BLaER1 (cell line): ENCODE measurements around the gene DDX52.
A peak's percentile ranks its signal among the peaks of the same experiment; 100 is the strongest.
"Not testable (repeated sequence)": the region's sequence is repeated elsewhere in the genome, so short reads cannot be mapped to it uniquely, and the experiment has no call there.

Experiments
- H3K27ac ChIP-seq: shearing (Covaris generic); formaldehyde crosslinking; 2 replicates; pipeline ENCODE4 v1.8.1; 2022
- H3K27me3 ChIP-seq: shearing (Covaris generic); formaldehyde crosslinking; 2 replicates; pipeline ENCODE4 v1.8.1; 2022
- H3K36me3 ChIP-seq: shearing (Covaris generic); formaldehyde crosslinking; 2 replicates; pipeline ENCODE4 v1.8.1; 2022
- H3K4me1 ChIP-seq: shearing (Covaris generic); formaldehyde crosslinking; 2 replicates; pipeline ENCODE4 v1.8.1; 2022
- H3K4me2 ChIP-seq: shearing (Covaris generic); formaldehyde crosslinking; 2 replicates; pipeline ENCODE4 v1.8.1; 2022
- H3K4me3 ChIP-seq: shearing (Covaris generic); formaldehyde crosslinking; 2 replicates; pipeline ENCODE4 v1.8.1; 2022
- H3K9ac ChIP-seq: shearing (Covaris generic); formaldehyde crosslinking; 2 replicates; pipeline ENCODE4 v1.8.1; 2022
- H3K9me3 ChIP-seq: shearing (Covaris generic); formaldehyde crosslinking; 2 replicates; pipeline ENCODE4 v1.8.1; 2022
- H4K20me1 ChIP-seq: shearing (Covaris generic); formaldehyde crosslinking; 2 replicates; pipeline ENCODE4 v1.8.1; 2022
- Cebpa-rat ChIP-seq: shearing (Covaris generic); IDR thresholded peaks from 2 replicates; pipeline ENCODE4 v1.8.1; 2022

The DDX52 gene

GRCh38 chr17:37614391-37614790 lies 28.9 kb downstream of the DDX52 start:
- Histone ChIP-seq H3K9ac (no peak overlapping the region), H3K9me3 (no peaks in the 10 kb centered on the region), H3K27me3 (no peaks in the 10 kb centered on the region), H3K4me3 (no peak overlapping the region), H4K20me1 (no peaks in the 10 kb centered on the region), H3K4me1 (peaks cover 6% of the 10 kb centered on the region), H3K27ac (no peak overlapping the region), H3K36me3 (peaks cover 69% of the 10 kb centered on the region), H3K4me2 (no peak overlapping the region)
- TF ChIP-seq Cebpa-rat: no peak

- Histone ChIP-seq H3K27me3 (no peaks in the 10 kb centered on the region), H3K4me1 (peaks cover 24% of the 10 kb centered on the region), H3K27ac (no peak overlapping the region), H3K9ac (no peak overlapping the region), H4K20me1 (no peaks in the 10 kb centered on the region), H3K4me2 (no peak overlapping the region), H3K36me3 (peaks cover 36% of the 10 kb centered on the region), H3K9me3 (no peaks in the 10 kb centered on the region), H3K4me3 (no peak overlapping the region)
- no peak for TF ChIP-seq Cebpa-rat
Observed at GRCh38 chr17:37610971-37611370, 32.3 kb downstream of the DDX52 start.

GRCh38 chr17:37610041-37610420 lies 33.2 kb downstream of the DDX52 start:
- Histone ChIP-seq H3K27ac (peak overlapping the region; percentile 84), H3K4me3 (peak overlapping the region; percentile 90), H3K4me1 (peaks cover 29% of the 10 kb centered on the region), H3K36me3 (peaks cover 36% of the 10 kb centered on the region), H3K9ac (peak overlapping the region; percentile 96), H3K4me2 (peak overlapping the region; percentile 70)
- H3K9me3 ChIP-seq, H4K20me1 ChIP-seq, H3K27me3 ChIP-seq: not testable (repeated sequence)

GRCh38 chr17:37609170-37610040 lies 33.8 kb downstream of the DDX52 start, which contains the start of gene SYNRG:
Gene SYNRG (minus strand): TSS chr17:37609418. CDS start chr17:37609355, 63 bp downstream.
- H3K27ac ChIP-seq: peak within 1 kb of the TSS; percentile 97
- H3K9ac ChIP-seq: peak within 1 kb of the TSS; percentile 96
- H3K4me2 ChIP-seq: peak within 1 kb of the TSS; percentile 80
- H3K9me3 ChIP-seq: peaks cover 4% of the 10 kb centered on the region; the same call in 1 of the 2 replicates
- H4K20me1 ChIP-seq: 0 out of 2 replicates have a peak, but pooled peaks cover 14% of the 10 kb centered on the region
- H3K4me1 ChIP-seq: peaks cover 29% of the 10 kb centered on the region
- TF ChIP-seq Cebpa-rat: no peak
- H3K36me3 ChIP-seq: peaks cover 36% of the 10 kb centered on the region
- peak within 1 kb of the TSS; percentile 90 for H3K4me3 ChIP-seq
- H3K27me3 ChIP-seq: no peaks in the 10 kb centered on the region

GRCh38 chr17:37608351-37609169 lies 34.7 kb downstream of the DDX52 start:
- Histone ChIP-seq H3K9me3 (peaks cover 11% of the 10 kb centered on the region), H3K27ac (peak overlapping the region; percentile 97), H3K4me3 (peak overlapping the region; percentile 90), H3K9ac (peak overlapping the region; percentile 96), H3K4me2 (peak overlapping the region; percentile 80), H3K36me3 (peaks cover 36% of the 10 kb centered on the region), H4K20me1 (0 out of 2 replicates have a peak, but pooled peaks cover 14% of the 10 kb centered on the region), H3K4me1 (peaks cover 29% of the 10 kb centered on the region), H3K27me3 (no peaks in the 10 kb centered on the region)
- TF ChIP-seq Cebpa-rat: no peak

- peaks cover 29% of the 10 kb centered on the region for H3K4me1 ChIP-seq
- peak overlapping the region; percentile 80 for H3K4me2 ChIP-seq
- peaks cover 40% of the 10 kb centered on the region for H3K36me3 ChIP-seq
- peak overlapping the region; percentile 97 for H3K27ac ChIP-seq
- H3K9ac ChIP-seq: peak overlapping the region; percentile 96
- no peak for TF ChIP-seq Cebpa-rat
- H4K20me1 ChIP-seq: peaks cover 22% of the 10 kb centered on the region; the same call in 1 of the 2 replicates
- H3K9me3 ChIP-seq: peaks cover 17% of the 10 kb centered on the region
- H3K27me3 ChIP-seq: no peaks in the 10 kb centered on the region
- peak overlapping the region; percentile 90 for H3K4me3 ChIP-seq
Observed at GRCh38 chr17:37607637-37608331, 35.5 kb downstream of the DDX52 start.

GRCh38 chr17:37605813-37606505 lies 37.3 kb downstream of the DDX52 start:
- H3K9ac ChIP-seq: no peak overlapping the region

GRCh38 chr17:37605081-37605480 lies 38.2 kb downstream of the DDX52 start:
- H3K4me2 ChIP-seq: no peak overlapping the region
- H3K4me1 ChIP-seq: peaks cover 27% of the 10 kb centered on the region
- peaks cover 17% of the 10 kb centered on the region for H3K9me3 ChIP-seq
- no peaks in the 10 kb centered on the region for H3K27me3 ChIP-seq
- no peak overlapping the region for H3K27ac ChIP-seq
- H3K36me3 ChIP-seq: peaks cover 51% of the 10 kb centered on the region
- TF ChIP-seq Cebpa-rat: no peak
- H4K20me1 ChIP-seq: peaks cover 45% of the 10 kb centered on the region
- no peak overlapping the region for H3K4me3 ChIP-seq
- no peak overlapping the region for H3K9ac ChIP-seq

More at GRCh38 chr17:37605813-37606505, 37.3 kb downstream of the DDX52 start:
- Histone ChIP-seq H3K27ac (no peak overlapping the region), H4K20me1 (peaks cover 36% of the 10 kb centered on the region), H3K36me3 (peaks cover 43% of the 10 kb centered on the region), H3K4me1 (peaks cover 29% of the 10 kb centered on the region), H3K4me2 (peak overlapping the region; percentile 55), H3K4me3 (no peak overlapping the region), H3K27me3 (no peaks in the 10 kb centered on the region), H3K9me3 (peaks cover 17% of the 10 kb centered on the region)
- peak; percentile 91 for TF ChIP-seq Cebpa-rat

GRCh38 chr17:37604556-37604955 lies 38.7 kb downstream of the DDX52 start:
- no peaks in the 10 kb centered on the region for H3K27me3 ChIP-seq
- H3K9ac ChIP-seq: no peak overlapping the region
- H3K27ac ChIP-seq: no peak overlapping the region
- H3K9me3 ChIP-seq: peaks cover 17% of the 10 kb centered on the region
- peaks cover 57% of the 10 kb centered on the region for H3K36me3 ChIP-seq
- H4K20me1 ChIP-seq: peaks cover 47% of the 10 kb centered on the region
- no peak overlapping the region for H3K4me3 ChIP-seq
- H3K4me1 ChIP-seq: peaks cover 23% of the 10 kb centered on the region
- H3K4me2 ChIP-seq: no peak overlapping the region
- no peak for TF ChIP-seq Cebpa-rat
